GM12892 (cell line): Measurements from ENCODE around the gene IKBKG. TPM values are rescaled to one million over a fixed set of nuclear protein-coding genes. Genes with fewer than 3 reads are reported as not detected.
"Not testable (repeated sequence)": the region's sequence is repeated elsewhere in the genome, so short reads cannot be mapped to it uniquely, and the experiment has no call there.

Experiments used
- DNase-seq: peaks from one replicate; pipeline ENCODE4 v3.0.0; 2011; ENCODE audit not compliant: insufficient read length
- FAIRE-seq: peaks from 2 replicates; lab custom pipeline; 2011; peaks lifted over from hg19 to GRCh38; lab: Jason Lieb, UNC
- POLR2A ChIP-seq: IDR thresholded peaks from 2 replicates; pipeline ENCODE4 v1.6.1; 2011; ENCODE audit warnings: low read depth, low read length, control low read depth
- POLR2AphosphoS5 ChIP-seq: IDR thresholded peaks from 2 replicates; pipeline ENCODE4 v1.6.1; 2011; ENCODE audit warnings: low read depth, low read length, control low read depth
- TAF1 ChIP-seq: IDR thresholded peaks from 2 replicates; pipeline ENCODE4 v1.6.1; 2011; ENCODE audit warnings: low read depth, mild to moderate bottlenecking, control low read depth, low read length, borderline replicate concordance
- polyA plus RNA-seq: library from polyadenylated mRNA; unstranded; fragments of >200 nt; gene quantifications from one replicate; pipeline ENCODE4 v1.2.1, GENCODE V29; 2012; ENCODE audit warnings: missing spikeins, inconsistent platforms; ENCODE audit not compliant: missing spikeins

The IKBKG gene
- 12.3 TPM for polyA plus RNA-seq

DNA sequence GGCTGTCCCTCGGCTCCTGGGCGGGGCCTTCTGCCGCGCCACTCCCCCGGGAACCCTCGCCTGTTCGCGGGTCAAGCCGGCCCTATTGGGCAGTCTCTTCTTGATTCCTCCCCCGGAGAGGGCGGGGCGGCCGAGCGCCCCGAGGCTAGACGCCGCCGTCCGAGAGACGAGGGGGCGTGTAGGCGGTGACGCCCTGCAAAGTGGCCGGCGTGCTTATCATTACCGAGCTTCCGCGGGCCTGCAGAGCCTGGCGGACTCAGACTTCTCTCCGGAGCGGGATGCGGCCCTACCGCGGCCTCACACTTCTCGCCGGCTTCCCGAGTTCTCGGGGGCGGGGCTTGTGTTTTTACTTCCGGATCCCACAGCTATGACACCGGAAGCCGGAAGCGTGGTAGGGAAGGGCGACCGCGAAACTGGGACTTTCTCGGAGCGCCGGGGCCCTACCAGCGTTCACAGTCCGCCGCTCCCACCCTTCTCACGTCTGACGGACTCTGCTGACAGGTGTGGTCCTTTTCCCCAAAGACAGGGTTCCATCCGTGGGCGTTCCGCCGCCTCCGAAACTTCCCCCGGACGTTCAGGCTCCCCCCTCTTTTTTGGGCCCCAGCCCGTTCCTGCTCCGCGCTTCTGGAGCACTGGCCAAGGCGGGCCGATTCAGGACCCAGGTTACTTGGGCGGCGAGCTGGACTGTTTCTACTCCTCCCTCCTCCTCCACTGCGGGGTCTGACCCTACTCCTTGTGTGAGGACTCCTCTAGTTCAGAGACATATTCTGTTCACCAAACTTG is at the start of gene IKBKG:
IKBKG (plus strand) TSS at position 376 of the 783 bp plus-strand sequence. CDS start 4,383 bp downstream, outside the sequence.
- DNase-seq (peak; percentile 81), FAIRE-seq (peak; percentile 56)
- TF ChIP-seq TAF1 (no peak), POLR2A (peak; percentile 48; the same call in 1 of the 2 replicates), POLR2AphosphoS5 (peak; percentile 56; the same call in 1 of the 2 replicates)

DNA sequence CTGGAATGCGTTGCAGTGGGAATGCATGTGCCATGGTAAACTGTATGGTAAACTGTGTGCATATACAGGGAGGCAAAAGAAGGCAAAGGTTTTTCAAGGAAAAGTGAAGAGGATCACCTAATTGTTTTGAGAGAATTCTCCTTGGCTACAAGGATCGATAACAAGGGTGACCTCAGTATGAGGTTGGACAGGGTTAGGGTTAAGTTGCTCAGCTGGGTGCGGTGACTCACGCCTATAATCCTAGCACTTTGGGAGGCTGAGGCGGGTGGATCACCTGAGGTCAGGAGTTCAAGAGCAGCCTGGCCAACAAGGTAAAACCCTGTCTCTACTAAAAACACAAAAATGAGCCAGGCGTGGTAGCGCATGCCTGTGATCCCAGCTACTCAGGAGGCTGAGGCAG is 46.0 kb upstream of the IKBKG start:
- not testable (repeated sequence) for FAIRE-seq, DNase-seq

GRCh38 chrX:154502098-154502497 is 45.3 kb upstream of the IKBKG start:
- DNase-seq: no peak
- no peak for FAIRE-seq
- TF ChIP-seq POLR2A: no peak

- DNase-seq (no peak), FAIRE-seq (no peak)
- TF ChIP-seq TAF1 (no peak), POLR2A (no peak), POLR2AphosphoS5 (no peak)
Measured at GRCh38 chrX:154502989-154503388, 44.4 kb upstream of the IKBKG start.

- DNase-seq (no peak), FAIRE-seq (no peak)
- TF ChIP-seq TAF1 (no peak), POLR2AphosphoS5 (no peak), POLR2A (no peak)
Measured at GRCh38 chrX:154505734-154506133, 41.7 kb upstream of the IKBKG start.

- no peak for TF ChIP-seq POLR2A
- TF ChIP-seq POLR2AphosphoS5: no peak
- no peak for TF ChIP-seq TAF1
- no peak for DNase-seq
- FAIRE-seq: no peak
Measured at GRCh38 chrX:154506483-154507332, 40.7 kb upstream of the IKBKG start.

- DNase-seq: no peak
- TF ChIP-seq POLR2A (no peak), TAF1 (no peak), POLR2AphosphoS5 (no peak)
- FAIRE-seq: no peak
Measured at GRCh38 chrX:154507673-154508383, 39.6 kb upstream of the IKBKG start.

DNA sequence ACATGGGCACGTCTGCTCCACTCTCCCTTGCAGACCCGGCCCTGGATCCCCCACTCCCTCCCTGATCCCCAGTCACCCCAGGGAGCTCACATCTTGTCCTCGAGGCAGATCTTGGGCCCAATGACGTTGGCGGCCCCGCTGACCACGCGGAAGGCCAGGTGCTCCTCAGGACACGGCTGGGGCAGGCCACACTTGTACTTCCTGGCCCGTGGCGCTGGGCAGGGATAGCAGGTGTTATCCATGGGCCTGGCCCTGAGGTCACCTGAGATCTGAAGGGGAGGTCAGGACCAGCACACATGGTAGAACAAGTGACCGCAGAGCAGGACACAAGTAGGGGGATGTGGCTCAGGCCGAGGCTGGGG is 39.1 kb upstream of the IKBKG start:
- DNase-seq (no peak), FAIRE-seq (no peak)
- TF ChIP-seq POLR2AphosphoS5: no peak
- no peak for TF ChIP-seq POLR2A
- no peak for TF ChIP-seq TAF1

DNA sequence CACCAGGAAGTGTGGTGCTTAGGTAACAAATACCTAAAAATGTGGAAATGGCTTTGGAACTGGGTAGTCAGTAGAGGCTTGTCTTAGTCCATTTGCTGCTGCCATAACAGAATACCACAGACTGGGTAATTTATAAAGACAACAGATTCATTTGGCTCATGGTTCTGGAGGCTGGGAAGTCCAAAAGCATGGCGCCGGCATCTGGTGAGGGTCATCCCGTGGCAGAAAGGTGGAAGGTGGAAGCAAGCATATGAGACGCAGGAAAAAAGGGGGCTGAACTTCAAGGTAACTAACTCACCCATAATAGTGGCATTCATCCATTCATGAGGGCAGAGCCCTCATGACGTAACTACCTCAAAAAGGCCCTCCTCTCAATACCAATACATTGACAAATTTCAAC is 38.0 kb upstream of the IKBKG start:
- FAIRE-seq (no peak), DNase-seq (no peak)
- TF ChIP-seq TAF1 (no peak), POLR2A (no peak), POLR2AphosphoS5 (no peak)

GRCh38 chrX:154511761-154512160 is 35.7 kb upstream of the IKBKG start:
- FAIRE-seq (no peak), DNase-seq (no peak)
- TF ChIP-seq POLR2A (no peak), TAF1 (no peak), POLR2AphosphoS5 (no peak)

DNA sequence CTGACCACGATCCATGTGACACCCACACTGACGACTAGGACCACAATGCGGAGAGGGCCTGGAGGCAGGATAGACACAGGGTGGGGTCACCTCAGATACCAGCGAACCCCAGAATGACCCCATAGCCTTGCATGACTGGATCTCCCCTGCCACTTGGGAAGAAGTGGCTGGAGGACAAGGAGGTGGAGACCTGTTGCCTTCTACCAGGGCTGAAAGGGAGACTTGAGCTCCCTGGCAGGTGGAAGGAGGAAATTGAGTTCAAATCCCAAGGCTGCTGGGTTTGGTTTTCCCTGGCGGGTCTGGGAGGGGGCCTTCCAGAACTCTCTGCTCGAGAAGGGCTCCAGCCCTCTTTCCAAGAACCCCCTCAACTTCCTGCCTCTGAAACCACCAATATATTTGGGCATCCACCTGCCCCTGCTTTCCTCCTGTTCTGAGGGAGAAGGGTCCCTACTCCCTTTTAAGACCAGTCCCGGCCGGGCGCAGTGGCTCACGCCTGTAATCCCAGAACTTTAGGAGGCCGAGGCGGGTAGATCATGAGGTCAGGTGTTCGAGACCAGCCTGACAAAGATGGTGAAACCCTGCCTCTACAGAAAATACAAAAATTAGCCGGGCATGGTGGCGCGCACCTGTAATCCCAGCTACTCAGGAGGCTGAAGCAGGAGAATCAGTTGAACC is 34.4 kb upstream of the IKBKG start:
- DNase-seq (no peak), FAIRE-seq (no peak)

More for the DNA sequence above, 34.4 kb upstream of the IKBKG start:
- TF ChIP-seq TAF1 (no peak), POLR2AphosphoS5 (no peak), POLR2A (no peak)
